Right lobe of liver (tissue), 4 donors: Measurements from ENCODE around the gene SPDYC.

Experiments used
- POLR2A ChIP-seq: fragments of 450-650 bp; IDR thresholded peaks from one replicate; pipeline ENCODE4 v1.6.1; 2017; ENCODE audit warnings: antibody characterized with exemption, mild to moderate bottlenecking
- TF ChIP-seq, protein P1 (sequence below), 4 donors: fragments of 200-600 bp in 3 of 4; fragments of 450-650 bp in 1 of 4; IDR thresholded peaks; one replicate each; pipeline versions ENCODE4 v1.5.1 to v1.8.0; 2016 to 2022; ENCODE audit warnings: antibody characterized with exemption in 4 of 4, mild to moderate bottlenecking in 2 of 4
- donor health status: DM: no; HTN: no; CAD: no.
- donor health status: DM: no; HTN: no; CAD: no.
- donor health status: DM: no; HTN: yes; CAD: no.

- TF ChIP-seq, protein P1, sequence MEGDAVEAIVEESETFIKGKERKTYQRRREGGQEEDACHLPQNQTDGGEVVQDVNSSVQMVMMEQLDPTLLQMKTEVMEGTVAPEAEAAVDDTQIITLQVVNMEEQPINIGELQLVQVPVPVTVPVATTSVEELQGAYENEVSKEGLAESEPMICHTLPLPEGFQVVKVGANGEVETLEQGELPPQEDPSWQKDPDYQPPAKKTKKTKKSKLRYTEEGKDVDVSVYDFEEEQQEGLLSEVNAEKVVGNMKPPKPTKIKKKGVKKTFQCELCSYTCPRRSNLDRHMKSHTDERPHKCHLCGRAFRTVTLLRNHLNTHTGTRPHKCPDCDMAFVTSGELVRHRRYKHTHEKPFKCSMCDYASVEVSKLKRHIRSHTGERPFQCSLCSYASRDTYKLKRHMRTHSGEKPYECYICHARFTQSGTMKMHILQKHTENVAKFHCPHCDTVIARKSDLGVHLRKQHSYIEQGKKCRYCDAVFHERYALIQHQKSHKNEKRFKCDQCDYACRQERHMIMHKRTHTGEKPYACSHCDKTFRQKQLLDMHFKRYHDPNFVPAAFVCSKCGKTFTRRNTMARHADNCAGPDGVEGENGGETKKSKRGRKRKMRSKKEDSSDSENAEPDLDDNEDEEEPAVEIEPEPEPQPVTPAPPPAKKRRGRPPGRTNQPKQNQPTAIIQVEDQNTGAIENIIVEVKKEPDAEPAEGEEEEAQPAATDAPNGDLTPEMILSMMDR (IDR thresholded peaks at IDR 0.05), result no peak
- no peak for TF ChIP-seq POLR2A
Observed at GRCh38 chr11:65120831-65121230, 49.2 kb upstream of the SPDYC start.
